DND-41 (cell line): ENCODE data around the gene MVB12B.

Source experiments
- ATAC-seq: fragments of 200-7000 bp; cut with Tn5 transposase; 3 replicates; pipeline ENCODE4 v1.9.1; 2021; ENCODE audit warnings: low read depth; ENCODE audit not compliant: insufficient read depth
- DNase-seq: peaks from one replicate; pipeline ENCODE4 v3.0.0-alpha.2; 2020
- H2AFZ ChIP-seq: 2 replicates; pipeline ENCODE4 v1.6.0; 2012; ENCODE audit warnings: low read depth, low read length
- H3K27ac ChIP-seq: 2 replicates; pipeline ENCODE4 v1.5.1; 2012; ENCODE audit warnings: low read length, inconsistent platforms
- H3K27me3 ChIP-seq: fragments of 200-600 bp; sonication (generic); 2 replicates; pipeline ENCODE4 v1.6.0; 2012; ENCODE audit warnings: low read length, mild to moderate bottlenecking, inconsistent platforms; ENCODE audit not compliant: insufficient read depth, poor library complexity
- H3K36me3 ChIP-seq: 2 replicates; pipeline ENCODE4 v1.5.1; 2012; ENCODE audit warnings: low read length, inconsistent platforms; ENCODE audit not compliant: insufficient read depth
- H3K4me1 ChIP-seq: 2 replicates; pipeline ENCODE4 v1.5.1; 2012; ENCODE audit warnings: mild to moderate bottlenecking, low read length; ENCODE audit not compliant: insufficient read depth
- H3K4me2 ChIP-seq: 2 replicates; pipeline ENCODE4 v1.6.0; 2012; ENCODE audit warnings: mild to moderate bottlenecking, moderate library complexity, low read length, inconsistent platforms; ENCODE audit not compliant: insufficient read depth
- H3K4me3 ChIP-seq, 2 experiments: fragments of 200-600 bp in 1 of 2; shearing (Covaris generic) in 1 of 2; 2 replicates each; pipeline ENCODE4 v1.5.1; 2012 to 2016; ENCODE audit warnings: inconsistent platforms in 2 of 2, low read length in 2 of 2, mild to moderate bottlenecking in 2 of 2, low read depth in 1 of 2, moderate library complexity in 1 of 2
- H3K79me2 ChIP-seq: 2 replicates; pipeline ENCODE4 v1.6.0; 2012; ENCODE audit warnings: low read length, inconsistent platforms; ENCODE audit not compliant: insufficient read depth
- H3K9ac ChIP-seq: 2 replicates; pipeline ENCODE4 v1.6.0; 2012; ENCODE audit warnings: low read depth, mild to moderate bottlenecking, inconsistent platforms, low read length, moderate library complexity
- H3K9me3 ChIP-seq: 2 replicates; pipeline ENCODE4 v1.5.1; 2012; ENCODE audit warnings: low read length, moderate library complexity, mild to moderate bottlenecking, inconsistent platforms; ENCODE audit not compliant: insufficient read depth, severe bottlenecking
- H4K20me1 ChIP-seq: 2 replicates; pipeline ENCODE4 v1.6.0; 2012; ENCODE audit warnings: low read length; ENCODE audit not compliant: insufficient read depth
- CTCF ChIP-seq: IDR thresholded peaks from 2 replicates; pipeline ENCODE4 v1.5.1; 2012; ENCODE audit warnings: borderline replicate concordance, low read length, moderate library complexity, mild to moderate bottlenecking; ENCODE audit not compliant: poor library complexity, severe bottlenecking; ENCODE audit errors: extremely low read depth
- EZH2 ChIP-seq: IDR thresholded peaks from 3 replicates; pipeline ENCODE4 v1.6.1; 2012; ENCODE audit warnings: borderline replicate concordance, low read depth, mild to moderate bottlenecking, moderate library complexity, low read length, inconsistent platforms; ENCODE audit not compliant: severe bottlenecking

The MVB12B gene

GRCh38 chr9:126465977-126466376, 139.3 kb downstream of the MVB12B start:
- Histone ChIP-seq H4K20me1 (no peaks in the 10 kb centered on the region; the same call in 1 of the 2 replicates), H3K4me1 (peaks cover 30% of the 10 kb centered on the region), H3K27ac (no peak overlapping the region), H3K36me3 (no peaks in the 10 kb centered on the region), H3K79me2 (no peaks in the 10 kb centered on the region), H3K9ac (no peak overlapping the region), H3K4me2 (no peak overlapping the region), H3K9me3 (no peaks in the 10 kb centered on the region), H2AFZ (no peak overlapping the region), H3K27me3 (no peaks in the 10 kb centered on the region), H3K4me3 (no peak overlapping the region)
- TF ChIP-seq CTCF (no peak), EZH2 (no peak)
- ATAC-seq (no peak), DNase-seq (no peak)

- Histone ChIP-seq H3K79me2 (no peaks in the 10 kb centered on the region), H2AFZ (no peak overlapping the region), H3K4me3 (no peak overlapping the region), H3K9me3 (no peaks in the 10 kb centered on the region), H3K4me2 (no peak overlapping the region), H3K9ac (no peak overlapping the region), H3K27ac (peak overlapping the region; percentile 51; the same call in 1 of the 2 replicates), H3K4me1 (peaks cover 53% of the 10 kb centered on the region), H3K36me3 (no peaks in the 10 kb centered on the region), H4K20me1 (no peaks in the 10 kb centered on the region), H3K27me3 (no peaks in the 10 kb centered on the region)
- ATAC-seq (no peak), DNase-seq (no peak)
- no peak for TF ChIP-seq CTCF
- no peak for TF ChIP-seq EZH2
Measured at GRCh38 chr9:126468141-126468825, 141.7 kb downstream of the MVB12B start.

- no peak for DNase-seq
- Histone ChIP-seq H3K79me2 (no peaks in the 10 kb centered on the region), H4K20me1 (no peaks in the 10 kb centered on the region), H3K27ac (peak overlapping the region; percentile 66), H3K4me3 (no peak overlapping the region; a peak in 1 of 4 replicates), H3K27me3 (no peaks in the 10 kb centered on the region), H3K36me3 (no peaks in the 10 kb centered on the region), H3K4me1 (peaks cover 53% of the 10 kb centered on the region), H3K9ac (peak overlapping the region; percentile 16; the same call in 1 of the 2 replicates), H3K4me2 (peak overlapping the region; percentile 58), H2AFZ (no peak overlapping the region), H3K9me3 (no peaks in the 10 kb centered on the region)
- ATAC-seq, result no peak
- TF ChIP-seq EZH2, result no peak
- no peak for TF ChIP-seq CTCF
Measured at GRCh38 chr9:126470241-126470993, 143.8 kb downstream of the MVB12B start.
